Fibroblast of pulmonary artery (primary cell): ENCODE data around the gene CAMKK2.

Experiments used
- DNase-seq: peaks from one replicate; pipeline ENCODE4 v3.0.0-alpha.2; 2010; ENCODE audit warnings: low read depth
- H3K4me3 ChIP-seq: replicated peaks from 2 replicates; pipeline ENCODE4 v1.5.1; 2011; ENCODE audit warnings: low read depth, mild to moderate bottlenecking, control low read depth, low read length, moderate library complexity
- CTCF ChIP-seq: IDR thresholded peaks from 2 replicates; pipeline ENCODE4 v1.5.1; 2011; ENCODE audit warnings: mild to moderate bottlenecking, control low read depth, low read length, inconsistent platforms; ENCODE audit errors: missing control alignments

CAMKK2 gene

DNA sequence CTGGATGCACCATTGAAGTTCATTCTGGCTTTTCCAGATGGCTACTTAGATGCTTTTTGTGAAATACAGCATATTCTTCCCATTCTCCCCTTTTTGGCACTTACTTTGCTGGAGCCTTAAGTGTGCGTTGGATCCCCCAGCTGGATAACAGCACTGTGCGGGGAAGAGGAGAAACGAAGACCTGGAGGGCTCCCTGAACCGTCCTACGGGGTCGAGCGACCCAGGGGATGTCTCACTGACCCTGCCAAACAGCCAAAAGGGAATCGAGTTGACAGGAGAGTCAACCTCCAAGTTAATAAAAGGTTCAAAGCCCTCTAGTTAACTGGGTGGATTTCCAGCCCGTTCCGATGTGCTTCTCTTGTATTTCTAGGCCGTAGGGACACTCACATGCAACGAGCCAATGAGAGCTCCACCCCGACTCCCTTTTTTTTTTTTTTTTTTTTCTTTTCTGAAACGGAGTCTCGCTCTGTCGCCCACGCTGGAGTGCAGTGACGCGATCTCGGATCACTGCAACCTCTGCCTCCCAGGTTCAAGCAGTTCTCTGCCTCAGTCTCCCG is 1.0 kb upstream of the CAMKK2 start:
- peak overlapping the region; percentile 67 for H3K4me3 ChIP-seq
- no peak for TF ChIP-seq CTCF
- peak; percentile 36 for DNase-seq

DNA sequence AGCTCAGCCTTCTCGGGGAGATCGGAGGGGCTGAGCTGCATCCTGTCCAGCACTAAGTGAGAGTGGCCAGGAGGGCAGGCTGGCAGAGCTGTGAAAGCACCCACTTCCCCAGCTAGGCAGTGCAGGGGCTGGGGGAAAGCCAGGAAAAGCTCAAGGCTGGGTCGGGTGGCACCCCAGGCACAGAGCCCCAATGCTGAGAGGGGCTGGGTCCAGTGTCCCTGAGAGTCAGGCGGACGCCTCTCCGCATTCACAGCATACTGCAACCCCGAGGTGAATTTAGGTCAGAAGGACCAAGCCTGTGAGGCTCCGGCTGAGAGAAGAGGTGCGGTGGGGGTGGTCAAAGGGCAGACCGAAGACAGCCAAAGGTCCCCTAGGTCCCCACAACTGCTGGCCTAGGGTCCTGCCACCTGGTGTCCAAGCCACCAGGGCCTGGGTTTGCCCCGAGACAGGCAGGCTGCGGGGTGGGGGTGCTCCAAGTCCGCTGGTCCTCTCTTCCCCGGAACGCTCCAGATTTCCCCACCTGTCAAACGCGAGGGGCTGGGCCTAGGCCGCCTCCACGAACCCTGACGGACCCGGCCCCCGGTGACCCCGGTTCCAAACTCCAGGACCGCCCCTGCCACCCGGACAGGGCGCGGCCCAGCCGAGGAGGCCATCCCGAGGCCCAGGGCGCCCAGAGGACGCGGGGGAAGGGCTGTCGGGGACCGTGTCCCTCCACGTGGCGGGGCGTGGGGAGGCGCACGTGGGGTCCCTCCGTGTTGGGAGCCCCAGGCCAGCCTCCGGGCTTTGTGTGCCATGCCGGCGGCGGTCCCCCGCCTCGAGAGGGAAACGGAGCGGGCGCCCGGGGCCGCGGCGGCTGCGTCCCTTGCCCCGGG is 527 bp downstream of the CAMKK2 start:
- DNase-seq = no peak
- peak overlapping the region; percentile 79 for H3K4me3 ChIP-seq
- no peak for TF ChIP-seq CTCF

DNA sequence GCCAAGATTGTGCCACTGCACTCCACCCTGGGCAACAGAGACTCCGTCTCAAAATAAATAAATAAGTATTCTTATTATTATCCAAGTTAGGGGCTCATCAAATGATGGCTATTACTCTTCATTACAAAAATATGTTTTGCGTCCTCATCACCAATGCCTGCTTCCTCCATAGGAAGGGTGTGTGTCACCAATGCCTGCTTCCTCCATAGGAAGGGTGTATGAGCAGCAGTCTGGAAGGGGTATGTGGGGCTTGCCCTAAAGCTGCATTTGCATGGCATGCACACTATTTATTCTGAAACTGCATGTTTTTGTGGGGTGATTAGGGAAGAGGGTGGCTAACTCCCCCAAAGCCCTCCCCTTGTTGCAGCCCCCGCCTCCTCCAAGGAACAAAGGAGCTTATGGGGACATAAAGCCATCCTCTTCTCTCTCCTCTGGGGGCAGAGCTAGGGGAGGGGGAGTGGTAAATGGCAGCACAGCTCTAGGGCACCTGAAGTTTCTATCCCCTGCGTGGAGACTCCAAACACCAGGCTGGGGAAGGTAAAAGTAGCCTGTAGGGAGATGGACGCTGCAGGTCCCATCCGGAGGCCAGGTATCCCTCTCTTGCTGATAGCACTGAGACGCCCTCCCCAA is 1.3 kb downstream of the CAMKK2 start:
- DNase-seq = no peak
- peak overlapping the region; percentile 79 for H3K4me3 ChIP-seq
- no peak for TF ChIP-seq CTCF

- no peak for TF ChIP-seq CTCF
- no peak for DNase-seq
- no peak overlapping the region for H3K4me3 ChIP-seq
Measured at GRCh38 chr12:121294151-121294889, 2.2 kb downstream of the CAMKK2 start.

DNA sequence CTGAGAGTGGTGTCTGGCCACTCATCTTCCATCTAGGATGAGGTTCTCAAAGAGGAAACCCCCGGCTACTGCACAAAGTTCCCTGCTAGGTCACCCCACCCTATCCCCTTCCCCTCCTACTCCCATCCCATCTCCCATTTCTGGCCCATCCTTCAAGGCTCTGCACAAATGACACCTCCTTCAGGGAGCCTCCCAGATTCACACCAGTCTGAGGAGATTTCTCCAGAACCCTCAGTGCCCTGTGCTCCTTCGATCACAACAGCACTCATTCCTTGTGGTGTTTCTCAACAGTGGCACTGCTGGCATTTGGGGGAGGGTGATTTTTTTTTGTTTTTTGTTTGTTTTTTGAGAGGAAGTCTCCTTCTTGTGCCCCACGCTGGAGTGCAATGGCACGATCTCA is 2.9 kb downstream of the CAMKK2 start:
- no peak for TF ChIP-seq CTCF
- no peak for DNase-seq
- no peak overlapping the region for H3K4me3 ChIP-seq

GRCh38 chr12:121290410-121290809 is 6.1 kb downstream of the CAMKK2 start:
- no peak for TF ChIP-seq CTCF
- no peak for DNase-seq
- H3K4me3 ChIP-seq = no peak overlapping the region
